ENCODE results near the gene MOV10.

The MOV10 gene

DNA sequence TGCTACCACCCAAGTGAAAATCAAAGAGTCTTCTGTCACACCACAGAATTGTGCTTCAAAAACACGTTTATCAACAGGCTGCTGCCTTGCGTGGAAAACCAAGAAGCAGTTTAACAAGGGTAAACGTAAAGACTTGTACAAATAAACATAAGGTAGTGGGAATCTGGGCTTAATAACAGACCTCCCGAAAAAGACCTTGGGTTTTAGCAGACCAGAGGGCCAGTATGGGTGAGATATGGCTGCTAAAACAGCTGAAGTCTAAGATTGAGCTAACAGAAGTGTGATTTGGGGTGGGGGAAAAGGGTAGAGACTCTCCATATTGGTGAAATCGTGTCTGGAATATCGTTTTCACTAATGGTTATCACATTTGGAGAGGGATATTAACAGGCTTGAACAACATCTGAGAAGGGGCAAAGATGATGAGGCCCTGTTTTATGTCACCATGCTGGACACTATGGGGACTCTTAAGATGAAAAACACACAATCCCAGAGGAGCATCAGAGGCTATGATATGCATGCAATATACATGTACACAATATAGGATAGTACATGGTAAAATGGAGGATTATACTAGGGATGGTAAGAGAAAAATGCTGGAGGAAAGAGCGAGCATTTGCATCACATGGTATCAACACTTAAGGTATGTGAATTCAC lies 1.4 kb downstream of the MOV10 start:
- DNase-seq, result no peak

DNA sequence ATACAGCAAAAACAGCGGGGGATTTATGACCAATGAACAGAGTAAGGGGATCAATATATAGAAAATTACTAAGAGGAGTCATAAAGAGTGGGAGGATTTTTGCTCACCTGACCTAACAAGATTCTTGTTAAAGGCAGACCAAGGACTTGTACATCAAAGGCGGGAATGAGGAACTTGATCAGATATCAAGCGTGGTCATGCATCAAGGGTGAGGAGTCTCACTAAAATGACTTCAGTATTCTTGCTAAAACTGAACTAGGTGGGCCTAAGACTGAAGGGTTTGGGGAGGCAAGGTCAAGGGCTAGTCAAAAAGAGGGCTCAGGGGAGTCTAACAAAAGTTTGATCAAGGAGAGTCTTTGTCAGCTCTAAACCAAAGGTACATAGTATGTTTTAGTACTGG lies 2.1 kb downstream of the MOV10 start:
- no peak for DNase-seq

DNA sequence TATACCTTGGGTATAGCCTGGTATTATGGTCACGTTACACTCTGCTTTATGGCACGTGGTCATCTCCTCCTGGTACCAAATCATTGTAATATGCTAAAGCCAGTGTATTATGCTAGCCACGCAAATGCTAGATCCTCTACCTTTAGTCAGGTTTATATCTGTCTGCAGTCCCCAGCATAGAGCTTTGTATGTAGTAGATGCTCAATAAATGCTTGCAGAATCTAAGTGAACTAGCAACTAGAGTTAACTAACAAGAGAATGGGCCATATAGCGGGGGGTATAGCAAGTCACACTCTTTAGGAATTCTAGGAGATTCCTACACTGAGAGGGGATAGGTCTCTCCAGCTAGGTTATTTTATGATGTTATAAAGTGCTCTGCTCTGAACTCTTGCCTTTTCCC lies 3.0 kb downstream of the MOV10 start:
- DNase-seq, result no peak

DNA sequence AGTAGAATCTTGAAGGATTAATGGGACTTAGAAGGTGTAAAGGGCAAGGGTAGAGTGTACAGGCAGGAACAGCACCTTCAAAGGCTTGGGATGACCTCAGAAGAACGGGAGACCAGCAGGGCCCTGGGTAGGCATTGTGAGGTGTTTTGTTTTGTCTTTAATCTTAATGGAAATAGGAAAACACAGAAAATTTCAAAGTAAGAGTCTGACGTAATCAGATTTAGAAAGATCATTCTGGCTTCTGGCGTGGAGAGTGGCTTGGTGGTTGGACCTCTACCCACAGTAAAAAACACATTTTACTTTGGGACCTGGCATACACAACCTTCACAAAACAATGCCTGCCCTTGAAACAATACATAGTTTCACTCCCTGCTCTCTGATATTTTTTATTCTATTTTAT lies 4.1 kb downstream of the MOV10 start:
- no peak for DNase-seq

GRCh38 chr1:112685913-112686312 lies 11.5 kb downstream of the MOV10 start:
- DNase-seq, result no peak

DNA sequence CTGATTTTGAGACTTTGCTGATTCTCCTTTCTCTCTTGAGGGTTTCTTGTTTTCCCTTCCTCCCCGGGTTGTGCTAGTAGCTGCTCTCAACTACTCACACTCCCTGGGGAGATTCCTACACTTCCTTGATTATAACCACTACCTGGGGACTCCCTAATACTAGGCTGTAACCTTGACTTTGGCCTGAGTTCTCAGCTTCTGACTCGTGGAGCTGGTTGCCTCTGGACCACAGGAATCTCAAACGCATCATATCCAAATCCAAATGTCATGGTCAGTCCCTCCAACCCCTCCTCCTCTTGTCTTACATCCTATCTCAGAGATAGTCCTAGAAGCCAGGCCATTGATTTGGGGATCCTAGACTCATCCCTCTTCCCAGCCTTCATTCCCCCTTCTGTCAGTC lies 12.0 kb downstream of the MOV10 start:
- DNase-seq, result no peak

DNA sequence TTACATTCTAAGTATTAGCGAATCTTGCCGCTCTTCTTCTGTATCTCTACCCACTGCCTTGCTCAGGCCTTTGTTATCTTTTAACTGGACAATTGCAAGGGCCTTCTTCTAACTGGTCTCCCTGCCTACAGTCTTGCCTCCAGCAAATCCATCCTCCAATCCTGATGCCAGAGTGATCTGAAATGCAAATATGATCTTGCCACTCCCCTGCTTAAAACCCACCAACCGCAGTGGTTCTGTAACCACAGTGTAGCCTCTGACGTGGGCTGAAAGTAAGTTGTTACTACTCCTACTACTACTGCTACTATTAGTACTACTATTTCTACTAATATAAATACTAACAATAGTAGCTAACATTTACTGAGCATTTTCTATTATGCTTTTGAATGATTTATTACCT lies 12.4 kb downstream of the MOV10 start:
- no peak for DNase-seq

DNA sequence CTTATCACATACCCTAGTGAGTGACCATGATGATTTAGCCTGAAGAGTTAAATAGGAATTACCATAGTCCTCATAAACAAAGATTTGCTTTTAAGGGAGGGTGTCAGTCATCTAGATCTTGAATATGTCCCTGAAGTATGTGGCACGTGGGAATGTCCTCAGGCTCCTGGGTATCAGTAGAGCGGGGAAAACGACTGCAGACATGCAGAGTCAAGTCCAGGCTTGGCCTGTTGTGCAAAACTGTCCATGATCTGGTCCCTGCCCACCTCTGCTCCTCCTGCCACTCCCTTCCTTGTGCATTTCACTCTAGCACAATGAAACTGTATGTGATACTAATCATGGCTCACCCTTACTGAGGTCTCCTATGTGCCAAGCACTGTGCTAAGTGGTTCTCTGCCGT lies 12.9 kb downstream of the MOV10 start:
- no peak for DNase-seq

DNA sequence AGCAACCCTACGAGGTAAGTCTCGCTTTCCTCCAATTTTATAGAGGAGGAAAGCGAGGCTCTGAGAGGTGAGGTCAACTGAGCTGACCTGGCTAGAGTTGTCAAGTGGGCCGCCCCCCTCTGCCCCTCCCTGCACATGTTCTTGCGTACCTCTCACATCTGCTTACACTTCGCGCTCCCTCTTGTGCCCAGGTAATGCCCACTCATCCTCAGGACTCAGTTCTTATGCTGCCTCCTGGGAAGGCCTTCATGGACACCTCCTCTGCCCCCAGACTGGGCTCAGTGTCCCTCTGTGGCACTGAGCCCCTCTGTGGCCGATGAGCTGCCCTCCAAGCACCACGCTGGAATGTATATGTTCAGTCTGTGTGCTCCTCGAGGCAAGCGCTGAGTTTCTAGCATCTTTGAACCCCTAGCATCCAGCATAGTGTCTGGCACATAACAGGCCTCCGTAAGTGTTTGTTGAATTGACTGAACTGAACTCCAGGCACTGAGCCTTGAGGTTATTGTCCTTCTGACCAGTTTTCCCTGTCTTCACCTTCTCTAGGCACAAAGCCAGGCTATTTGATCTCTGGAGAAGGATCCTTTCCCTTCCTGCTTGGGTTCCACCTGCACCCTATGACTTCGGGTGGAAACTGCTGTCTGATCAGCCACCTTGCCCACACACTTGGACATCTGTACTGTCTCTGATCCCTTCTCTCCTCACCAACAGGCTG lies 13.5 kb downstream of the MOV10 start:
- DNase-seq, result no peak

DNA sequence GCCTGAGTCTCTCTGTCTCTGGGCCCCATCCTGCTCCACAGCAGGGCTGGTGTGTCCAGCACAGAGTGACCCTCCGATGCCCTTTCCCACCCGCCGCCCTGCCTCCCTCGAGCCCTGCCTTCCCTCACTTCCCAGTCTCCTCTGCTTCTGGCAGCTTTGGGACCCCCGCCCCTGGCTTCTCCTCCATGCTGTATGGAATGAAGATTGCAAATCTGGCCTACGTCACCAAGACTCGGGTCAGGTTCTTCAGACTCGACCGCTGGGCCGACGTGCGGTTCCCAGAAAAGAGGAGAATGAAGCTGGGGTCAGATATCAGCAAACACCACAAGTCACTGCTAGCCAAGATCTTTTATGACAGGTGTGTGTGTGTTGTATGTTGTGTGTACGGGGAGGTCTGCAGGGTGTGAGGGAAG lies 14.3 kb downstream of the MOV10 start:
- no peak for DNase-seq

- no peak for DNase-seq
Observed at GRCh38 chr1:112689196-112689841, 14.9 kb downstream of the MOV10 start.

GRCh38 chr1:112689842-112690237 lies 15.4 kb downstream of the MOV10 start:
- DNase-seq, result no peak

- DNase-seq, result no peak
Observed at GRCh38 chr1:112692681-112693080, 18.2 kb downstream of the MOV10 start.

GRCh38 chr1:112693821-112694220 lies 19.4 kb downstream of the MOV10 start:
- no peak for DNase-seq

GRCh38 chr1:112694363-112694929 lies 20.0 kb downstream of the MOV10 start:
- no peak for DNase-seq

GRCh38 chr1:112695276-112695675 lies 20.8 kb downstream of the MOV10 start:
- DNase-seq, result no peak

DNA sequence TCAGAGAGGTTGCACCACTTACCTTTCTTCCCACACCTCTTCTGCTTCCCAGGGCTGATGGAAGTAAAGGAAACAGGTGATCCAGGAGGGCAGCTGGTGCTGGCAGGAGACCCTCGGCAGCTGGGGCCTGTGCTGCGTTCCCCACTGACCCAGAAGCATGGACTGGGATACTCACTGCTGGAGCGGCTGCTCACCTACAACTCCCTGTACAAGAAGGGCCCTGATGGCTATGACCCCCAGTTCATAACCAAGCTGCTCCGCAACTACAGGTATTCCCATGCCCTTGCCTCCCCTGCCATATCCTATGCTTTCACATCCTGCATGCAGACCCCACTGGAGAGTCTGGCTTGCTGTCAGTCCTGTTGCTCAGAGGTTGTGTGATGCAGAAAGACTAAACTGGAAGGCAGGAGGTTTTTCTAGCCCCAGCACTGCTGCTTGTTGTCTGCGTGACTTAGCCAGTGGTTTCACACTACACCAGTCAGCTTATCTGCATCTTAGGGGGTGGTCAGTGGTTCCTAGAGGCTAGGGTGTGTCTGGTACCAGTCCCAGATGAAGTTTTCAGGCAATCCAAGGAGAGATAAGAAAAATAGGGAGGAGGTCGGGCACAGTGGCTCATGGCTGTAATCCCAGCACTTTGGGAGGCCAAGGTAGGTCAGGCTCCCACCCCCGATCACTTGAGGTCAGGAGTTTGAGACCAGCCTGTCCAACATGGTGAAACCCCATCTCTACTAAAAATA lies 22.3 kb downstream of the MOV10 start:
- no peak for DNase-seq

DNA sequence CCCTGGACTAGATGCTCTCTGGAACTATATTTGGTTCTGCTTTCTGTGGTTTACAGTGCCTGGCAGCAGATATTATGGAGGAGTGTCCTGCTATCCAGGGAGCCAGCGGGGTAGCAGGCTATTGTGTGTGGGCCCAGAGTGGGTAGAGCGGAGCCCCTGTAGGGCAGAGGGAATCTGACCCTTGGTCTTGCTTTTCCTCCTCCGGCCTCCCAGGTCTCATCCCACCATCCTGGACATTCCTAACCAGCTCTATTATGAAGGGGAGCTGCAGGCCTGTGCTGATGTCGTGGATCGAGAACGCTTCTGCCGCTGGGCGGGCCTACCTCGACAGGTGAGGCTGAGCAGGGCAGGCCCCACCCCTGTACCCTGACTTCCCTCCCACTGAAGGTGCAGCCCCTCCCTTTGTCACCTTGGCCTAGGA lies 23.3 kb downstream of the MOV10 start:
- no peak for DNase-seq

DNA sequence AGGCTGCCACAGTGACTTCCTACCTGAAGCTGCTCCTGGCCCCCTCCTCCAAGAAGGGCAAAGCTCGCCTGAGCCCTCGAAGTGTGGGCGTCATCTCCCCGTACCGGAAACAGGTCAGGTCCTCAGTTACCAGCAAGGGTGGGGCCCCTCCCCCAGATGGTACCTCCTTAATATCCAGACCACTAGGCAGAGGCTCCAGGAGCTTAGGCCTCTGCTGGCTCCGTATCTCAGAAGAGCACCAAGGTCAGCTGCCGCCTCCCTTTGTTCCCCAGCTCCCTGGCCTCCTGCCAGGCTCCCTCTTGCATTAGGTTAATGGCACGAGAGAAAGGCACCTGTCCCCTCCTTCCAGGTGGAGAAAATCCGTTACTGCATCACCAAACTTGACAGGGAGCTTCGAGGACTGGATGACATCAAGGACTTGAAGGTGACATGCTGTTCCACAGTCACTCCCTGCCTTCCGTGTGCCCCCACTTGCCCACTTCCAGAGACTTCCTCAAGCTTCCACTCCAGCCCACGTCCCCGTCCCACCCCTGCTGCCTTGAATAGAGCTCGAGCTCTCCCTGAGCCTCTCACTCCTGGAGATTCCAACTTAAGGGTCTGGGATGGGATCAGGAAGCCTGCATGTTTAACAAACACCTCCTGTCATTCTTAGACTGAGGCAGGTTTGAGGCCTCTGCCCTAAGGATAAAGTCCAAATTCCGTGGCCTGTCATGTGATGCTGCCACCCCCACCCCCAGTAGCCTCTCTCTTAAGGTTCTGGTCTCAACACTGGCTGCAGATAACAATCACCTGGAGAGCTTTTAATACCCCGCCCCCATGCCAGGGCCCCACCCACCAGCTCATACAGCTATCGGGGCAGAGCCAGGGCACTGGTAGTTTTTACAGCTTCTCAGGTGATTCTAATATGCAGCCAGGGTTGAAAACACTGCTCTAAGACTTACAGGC lies 24.2 kb downstream of the MOV10 start:
- no peak for DNase-seq

DNA sequence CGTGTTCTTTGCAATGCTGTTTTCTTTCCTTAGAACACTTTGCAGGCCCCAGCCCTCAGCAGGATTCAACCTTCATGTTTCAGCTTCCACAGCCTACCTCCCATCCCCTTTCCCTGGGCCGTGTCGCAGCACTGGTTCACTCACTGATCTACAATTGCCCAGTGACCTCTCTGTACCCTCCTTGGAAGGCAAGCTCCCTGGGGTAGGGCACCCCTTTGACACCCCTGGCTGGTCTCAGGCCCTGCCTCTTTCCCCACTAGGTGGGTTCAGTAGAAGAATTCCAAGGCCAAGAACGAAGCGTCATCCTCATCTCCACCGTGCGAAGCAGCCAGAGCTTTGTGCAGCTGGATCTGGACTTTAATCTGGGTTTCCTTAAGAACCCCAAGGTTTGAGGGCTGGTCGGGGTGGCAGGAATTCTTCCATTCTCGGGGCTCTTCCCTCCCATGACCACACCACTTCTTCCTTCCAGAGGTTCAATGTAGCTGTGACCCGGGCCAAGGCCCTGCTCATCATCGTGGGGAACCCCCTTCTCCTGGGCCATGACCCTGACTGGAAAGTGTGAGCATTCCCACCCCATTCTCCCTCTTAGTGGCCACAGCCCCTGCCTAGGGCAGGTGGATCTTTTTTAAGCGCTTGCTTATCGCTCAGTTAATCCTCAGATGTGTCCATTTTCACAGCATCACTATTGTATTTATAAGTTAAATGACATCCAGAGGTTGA lies 25.1 kb downstream of the MOV10 start:
- no peak for DNase-seq
